IPS-15b (cell line): ENCODE results near the gene CDS2.

Experiments used
- H3K27me3 ChIP-seq: one replicate; pipeline ENCODE4 v1.6.1; 2013; ENCODE audit warnings: low read length; ENCODE audit not compliant: control insufficient read depth, insufficient read depth
- H3K36me3 ChIP-seq: one replicate; pipeline ENCODE4 v1.6.1; 2013; ENCODE audit warnings: low read length; ENCODE audit not compliant: control insufficient read depth, insufficient read depth
- H3K4me1 ChIP-seq: one replicate; pipeline ENCODE4 v1.6.1; 2013; ENCODE audit warnings: mild to moderate bottlenecking, low read length; ENCODE audit not compliant: control insufficient read depth, insufficient read depth
- H3K4me3 ChIP-seq: one replicate; pipeline ENCODE4 v1.5.1; 2013; ENCODE audit warnings: low read depth, low read length
- H3K9ac ChIP-seq: one replicate; pipeline ENCODE4 v1.6.1; 2013; ENCODE audit warnings: low read depth, mild to moderate bottlenecking, low read length
- H3K9me3 ChIP-seq: one replicate; pipeline ENCODE4 v1.6.1; 2013; ENCODE audit warnings: mild to moderate bottlenecking, low read length; ENCODE audit not compliant: control insufficient read depth, insufficient read depth

CDS2 gene

GRCh38 chr20:5205348-5206210 is 78.8 kb downstream of the CDS2 start:
- Histone ChIP-seq H3K4me1 (peaks cover 3% of the 10 kb centered on the region), H3K9ac (no peak overlapping the region), H3K36me3 (peaks cover 2% of the 10 kb centered on the region), H3K9me3 (no peaks in the 10 kb centered on the region), H3K27me3 (no peaks in the 10 kb centered on the region), H3K4me3 (no peak overlapping the region)

- Histone ChIP-seq H3K9me3 (no peaks in the 10 kb centered on the region), H3K4me3 (no peak overlapping the region), H3K36me3 (peaks cover 2% of the 10 kb centered on the region), H3K27me3 (no peaks in the 10 kb centered on the region), H3K4me1 (peaks cover 3% of the 10 kb centered on the region), H3K9ac (no peak overlapping the region)
These were observed 80.3 kb downstream of the CDS2 start for GRCh38 chr20:5207138-5207537.

- Histone ChIP-seq H3K27me3 (no peaks in the 10 kb centered on the region), H3K9ac (no peak overlapping the region), H3K36me3 (peaks cover 2% of the 10 kb centered on the region), H3K4me1 (peaks cover 6% of the 10 kb centered on the region), H3K9me3 (no peaks in the 10 kb centered on the region), H3K4me3 (no peak overlapping the region)
These were observed 85.3 kb downstream of the CDS2 start for GRCh38 chr20:5211803-5212714.

GRCh38 chr20:5212907-5213487 is 86.2 kb downstream of the CDS2 start:
- Histone ChIP-seq H3K9me3 (no peaks in the 10 kb centered on the region), H3K4me1 (peaks cover 6% of the 10 kb centered on the region), H3K36me3 (no peaks in the 10 kb centered on the region), H3K4me3 (no peak overlapping the region), H3K9ac (no peak overlapping the region), H3K27me3 (no peaks in the 10 kb centered on the region)

- H3K9me3 ChIP-seq, result no peaks in the 10 kb centered on the region
- H3K27me3 ChIP-seq, result no peaks in the 10 kb centered on the region
- H3K36me3 ChIP-seq, result no peaks in the 10 kb centered on the region
These were observed 88.0 kb downstream of the CDS2 start for GRCh38 chr20:5214826-5215225.

GRCh38 chr20:5215672-5216304 is 89.0 kb downstream of the CDS2 start:
- peaks cover 6% of the 10 kb centered on the region for H3K4me1 ChIP-seq
- no peaks in the 10 kb centered on the region for H3K36me3 ChIP-seq
- no peaks in the 10 kb centered on the region for H3K27me3 ChIP-seq
- H3K9ac ChIP-seq, result no peak overlapping the region
- H3K9me3 ChIP-seq, result no peaks in the 10 kb centered on the region
- H3K4me3 ChIP-seq, result no peak overlapping the region

More at GRCh38 chr20:5214826-5215225, 88.0 kb downstream of the CDS2 start:
- Histone ChIP-seq H3K9ac (no peak overlapping the region), H3K4me1 (peaks cover 6% of the 10 kb centered on the region), H3K4me3 (no peak overlapping the region)

DNA sequence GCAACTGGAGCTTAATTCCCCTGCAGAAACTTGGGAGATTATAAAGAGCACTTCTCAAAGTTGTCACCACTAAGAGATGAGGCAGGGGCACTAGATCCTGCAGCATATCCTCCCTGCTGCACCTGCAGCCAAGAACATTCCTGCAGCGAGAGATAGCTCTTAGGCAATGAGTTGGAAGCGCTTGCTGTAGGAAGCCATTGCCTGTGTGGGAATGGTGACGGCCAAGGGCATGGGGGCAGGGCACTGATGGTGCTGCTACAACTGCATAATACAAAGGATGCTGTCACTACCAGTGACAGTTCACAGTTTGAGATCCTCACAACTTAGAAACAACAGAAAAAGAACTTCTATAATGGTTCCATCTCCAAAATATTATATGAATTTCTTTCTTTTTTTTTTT is 89.9 kb downstream of the CDS2 start:
- no peaks in the 10 kb centered on the region for H3K9me3 ChIP-seq
- no peak overlapping the region for H3K9ac ChIP-seq
- peaks cover 6% of the 10 kb centered on the region for H3K4me1 ChIP-seq
- H3K4me3 ChIP-seq, result no peak overlapping the region
- no peaks in the 10 kb centered on the region for H3K36me3 ChIP-seq
- no peaks in the 10 kb centered on the region for H3K27me3 ChIP-seq

DNA sequence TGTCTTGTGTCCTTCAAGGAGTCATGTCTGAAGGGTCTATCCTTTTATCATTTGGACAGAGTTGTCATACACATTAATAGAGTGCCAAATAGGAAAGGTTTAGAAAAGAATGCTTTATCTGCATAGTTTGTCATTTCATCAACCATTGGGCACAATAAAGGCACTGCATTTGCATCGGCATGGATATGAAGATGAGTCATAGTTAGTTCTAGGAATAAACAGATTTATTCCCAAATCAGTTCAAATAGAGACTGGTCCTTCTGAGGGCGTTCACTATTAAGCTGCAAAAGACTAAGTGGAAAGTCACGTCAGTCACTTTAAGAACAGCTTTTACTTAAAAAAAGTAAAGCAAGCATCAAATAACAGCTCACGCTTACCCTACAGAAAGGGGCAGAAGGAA is 90.8 kb downstream of the CDS2 start:
- Histone ChIP-seq H3K9me3 (no peaks in the 10 kb centered on the region), H3K4me3 (no peak overlapping the region), H3K27me3 (no peaks in the 10 kb centered on the region), H3K36me3 (no peaks in the 10 kb centered on the region), H3K4me1 (peaks cover 6% of the 10 kb centered on the region), H3K9ac (no peak overlapping the region)

DNA sequence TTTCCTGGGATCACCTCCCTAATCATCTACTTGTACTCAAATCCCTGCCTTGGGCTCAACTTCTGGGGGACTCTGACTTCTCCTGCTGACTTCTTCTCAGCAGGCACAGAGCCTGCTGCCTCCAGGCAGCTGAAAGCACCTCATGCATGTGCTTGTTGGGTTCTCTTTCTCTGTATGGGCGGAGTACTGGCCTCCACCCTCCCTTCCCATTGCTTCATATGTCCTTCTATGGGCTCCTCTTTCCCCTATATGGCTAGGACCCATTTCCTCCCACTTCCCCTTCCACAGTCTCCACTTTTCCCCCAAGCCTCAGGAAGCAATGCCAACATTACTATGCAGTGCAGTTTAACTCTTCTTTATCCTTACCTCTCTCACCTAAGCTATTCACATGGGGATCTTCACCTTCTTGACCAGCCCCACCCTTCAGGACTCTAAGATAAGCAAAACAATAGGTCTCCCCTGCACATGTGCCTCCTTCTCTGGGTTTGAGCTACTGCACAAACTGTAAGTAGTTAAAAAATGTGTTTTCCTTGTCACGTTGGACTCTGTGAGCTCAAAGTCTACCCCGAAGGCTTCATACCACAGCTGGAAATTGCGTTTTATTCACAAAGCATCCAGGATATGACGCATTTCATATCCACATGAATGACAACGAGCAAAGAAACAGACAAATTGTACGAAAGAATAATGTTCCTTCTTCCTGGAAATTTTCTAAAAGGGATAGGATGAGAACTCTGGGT is 93.7 kb downstream of the CDS2 start:
- H3K4me3 ChIP-seq, result no peak overlapping the region

GRCh38 chr20:5221061-5221430 is 94.2 kb downstream of the CDS2 start:
- H3K9ac ChIP-seq, result no peak overlapping the region
- H3K36me3 ChIP-seq, result no peaks in the 10 kb centered on the region
- H3K4me1 ChIP-seq, result peaks cover 3% of the 10 kb centered on the region
- H3K4me3 ChIP-seq, result no peak overlapping the region
- no peaks in the 10 kb centered on the region for H3K27me3 ChIP-seq
- H3K9me3 ChIP-seq, result no peaks in the 10 kb centered on the region

More for the DNA sequence above, 93.7 kb downstream of the CDS2 start:
- Histone ChIP-seq H3K36me3 (no peaks in the 10 kb centered on the region), H3K9me3 (no peaks in the 10 kb centered on the region), H3K4me1 (peaks cover 3% of the 10 kb centered on the region), H3K27me3 (no peaks in the 10 kb centered on the region), H3K9ac (no peak overlapping the region)
